Activated T-cell treated with anti-CD3 and anti-CD28 coated beads, Interleukin-2, amount 50 U/mL, for 24 hours (primary cell): ENCODE data around the gene ZGPAT.
"Not testable (repeated sequence)": the region's sequence is repeated elsewhere in the genome, so short reads cannot be mapped to it uniquely, and the experiment has no call there.

Experiments
- DNase-seq: peaks from one replicate; pipeline ENCODE4 v3.0.0-alpha.2; 2020
- H3K27ac Mint-ChIP-seq: 2 replicates; pipeline ENCODE4 v1.8.0; 2020; ENCODE audit warnings: mild to moderate bottlenecking, mixed read lengths
- H3K27me3 Mint-ChIP-seq: 2 replicates; pipeline ENCODE4 v1.8.0; 2020; ENCODE audit warnings: mixed read lengths
- H3K36me3 Mint-ChIP-seq: 2 replicates; pipeline ENCODE4 v1.8.0; 2020; ENCODE audit warnings: low read depth, mixed read lengths
- H3K4me1 Mint-ChIP-seq: 2 replicates; pipeline ENCODE4 v1.8.0; 2020; ENCODE audit warnings: low read depth, mixed read lengths
- H3K4me3 Mint-ChIP-seq: 2 replicates; pipeline ENCODE4 v1.8.0; 2020; ENCODE audit warnings: mild to moderate bottlenecking, moderate library complexity, mixed read lengths
- H3K9me3 Mint-ChIP-seq: 2 replicates; pipeline ENCODE4 v1.8.0; 2020; ENCODE audit warnings: mixed read lengths

Gene ZGPAT

DNA sequence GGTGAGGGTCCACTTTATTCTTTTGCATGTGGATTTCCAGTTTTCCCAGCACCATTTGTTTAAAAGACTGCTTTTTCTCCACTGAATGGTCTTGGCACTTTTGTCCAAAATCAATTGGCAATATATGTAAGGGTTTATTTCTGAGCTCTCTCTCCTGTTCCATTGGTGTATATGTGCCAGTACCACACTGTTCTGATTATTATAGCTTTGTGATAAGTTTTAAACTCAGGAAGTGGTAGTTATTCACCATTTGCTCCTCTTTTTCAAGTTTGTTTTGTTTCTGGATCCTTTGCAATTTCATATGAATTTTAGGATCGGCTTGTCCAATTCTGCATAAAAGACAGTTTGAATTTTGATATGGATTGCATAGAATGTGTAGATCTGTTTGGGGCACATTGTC, 4.4 kb downstream of the ZGPAT start:
- peaks cover 7% of the 10 kb centered on the region for H3K9me3 Mint-ChIP-seq
- DNase-seq = no peak
- peak overlapping the region; percentile 56 for H3K27ac Mint-ChIP-seq
- peaks cover 56% of the 10 kb centered on the region for H3K4me1 Mint-ChIP-seq
- peaks cover 85% of the 10 kb centered on the region for H3K36me3 Mint-ChIP-seq
- no peak overlapping the region for H3K4me3 Mint-ChIP-seq
- no peaks in the 10 kb centered on the region for H3K27me3 Mint-ChIP-seq

DNA sequence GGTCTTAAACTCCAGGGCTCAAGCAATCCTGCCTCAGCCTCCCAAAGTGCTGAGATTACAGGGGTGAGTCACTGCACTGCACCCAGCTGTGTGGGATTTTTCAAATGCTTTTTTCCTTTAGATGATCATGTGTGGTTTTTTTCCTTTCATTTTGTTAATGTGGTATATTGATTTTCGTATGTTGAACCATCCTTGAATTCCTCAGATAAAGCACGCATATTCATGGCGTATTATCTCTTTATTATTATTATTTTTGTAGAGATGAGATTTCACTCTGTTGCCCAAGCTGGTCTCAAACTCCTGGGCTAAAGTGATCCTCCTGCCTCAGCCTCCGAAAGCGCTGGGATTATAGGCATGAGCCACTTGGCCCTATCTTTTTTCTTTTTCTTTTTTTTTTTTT, 7.0 kb downstream of the ZGPAT start:
- H3K27me3 Mint-ChIP-seq = no peaks in the 10 kb centered on the region
- peaks cover 51% of the 10 kb centered on the region for H3K4me1 Mint-ChIP-seq
- peaks cover 13% of the 10 kb centered on the region for H3K9me3 Mint-ChIP-seq
- H3K27ac Mint-ChIP-seq = no peak overlapping the region
- peaks cover 95% of the 10 kb centered on the region for H3K36me3 Mint-ChIP-seq
- no peak for DNase-seq
- no peak overlapping the region for H3K4me3 Mint-ChIP-seq

- peaks cover 88% of the 10 kb centered on the region for H3K36me3 Mint-ChIP-seq
- H3K4me1 Mint-ChIP-seq = peaks cover 47% of the 10 kb centered on the region
- peak overlapping the region; percentile 11 for H3K27ac Mint-ChIP-seq
- no peak for DNase-seq
- H3K27me3 Mint-ChIP-seq = no peaks in the 10 kb centered on the region
- H3K9me3 Mint-ChIP-seq = peaks cover 13% of the 10 kb centered on the region
- H3K4me3 Mint-ChIP-seq = no peak overlapping the region
These were observed 11.2 kb downstream of the ZGPAT start for GRCh38 chr20:63718996-63719395.

DNA sequence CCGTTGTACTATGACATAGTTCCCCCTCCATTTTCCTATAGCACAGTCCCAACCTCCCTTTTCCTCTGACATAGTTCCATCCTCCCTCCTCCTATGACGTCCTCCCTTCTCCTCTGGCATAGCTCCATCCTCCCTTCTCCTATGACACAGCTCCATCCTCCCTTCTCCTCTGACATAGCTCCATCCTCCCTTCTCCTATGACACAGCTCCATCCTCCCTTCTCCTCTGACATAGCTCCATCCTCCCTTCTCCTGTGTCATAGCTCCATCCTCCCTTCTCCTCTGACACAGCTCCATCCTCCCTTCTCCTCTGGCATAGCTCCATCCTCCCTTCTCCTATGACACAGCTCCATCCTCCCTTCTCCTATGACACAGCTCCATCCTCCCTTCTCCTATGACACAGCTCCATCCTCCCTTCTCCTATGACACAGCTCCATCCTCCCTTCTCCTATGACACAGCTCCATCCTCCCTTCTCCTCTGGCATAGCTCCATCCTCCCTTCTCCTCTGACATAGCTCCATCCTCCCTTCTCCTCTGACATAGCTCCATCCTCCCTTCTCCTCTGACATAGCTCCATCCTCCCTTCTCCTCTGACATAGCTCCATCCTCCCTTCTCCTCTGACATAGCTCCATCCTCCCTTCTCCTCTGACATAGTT, 15.3 kb downstream of the ZGPAT start:
- H3K4me3 Mint-ChIP-seq, H3K27ac Mint-ChIP-seq, DNase-seq, H3K27me3 Mint-ChIP-seq: not testable (repeated sequence)
- Mint-ChIP-seq H3K4me1 (peaks cover 41% of the 10 kb centered on the region), H3K9me3 (peaks cover 12% of the 10 kb centered on the region), H3K36me3 (peaks cover 82% of the 10 kb centered on the region)

GRCh38 chr20:63730189-63730733, 22.4 kb downstream of the ZGPAT start:
- Mint-ChIP-seq H3K4me1 (peaks cover 26% of the 10 kb centered on the region), H3K36me3 (peaks cover 59% of the 10 kb centered on the region)
- H3K9me3 Mint-ChIP-seq, DNase-seq, H3K27ac Mint-ChIP-seq, H3K27me3 Mint-ChIP-seq, H3K4me3 Mint-ChIP-seq: not testable (repeated sequence)

DNA sequence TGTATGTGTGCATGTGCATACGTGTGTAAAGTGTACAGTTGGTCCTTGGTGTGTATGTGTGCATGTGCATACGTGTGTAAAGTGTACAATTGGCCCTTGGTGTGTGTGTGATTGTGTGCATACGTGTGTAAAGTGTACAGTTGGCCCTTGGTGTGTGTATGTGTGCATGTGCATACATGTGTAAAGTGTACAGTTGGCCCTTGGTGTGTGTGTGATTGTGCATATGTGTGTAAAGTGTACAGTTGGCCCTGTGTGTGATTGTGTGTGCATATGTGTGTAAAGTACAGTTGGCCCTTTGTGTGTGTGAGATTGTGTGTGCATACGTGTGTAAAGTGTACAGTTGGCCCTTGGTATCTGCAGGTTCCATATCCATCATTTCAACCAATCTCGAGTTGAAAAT, 23.6 kb downstream of the ZGPAT start:
- Mint-ChIP-seq H3K9me3 (peaks cover 2% of the 10 kb centered on the region), H3K4me1 (peaks cover 38% of the 10 kb centered on the region), H3K4me3 (no peak overlapping the region), H3K36me3 (peaks cover 61% of the 10 kb centered on the region), H3K27me3 (no peaks in the 10 kb centered on the region), H3K27ac (no peak overlapping the region)
- no peak for DNase-seq

DNA sequence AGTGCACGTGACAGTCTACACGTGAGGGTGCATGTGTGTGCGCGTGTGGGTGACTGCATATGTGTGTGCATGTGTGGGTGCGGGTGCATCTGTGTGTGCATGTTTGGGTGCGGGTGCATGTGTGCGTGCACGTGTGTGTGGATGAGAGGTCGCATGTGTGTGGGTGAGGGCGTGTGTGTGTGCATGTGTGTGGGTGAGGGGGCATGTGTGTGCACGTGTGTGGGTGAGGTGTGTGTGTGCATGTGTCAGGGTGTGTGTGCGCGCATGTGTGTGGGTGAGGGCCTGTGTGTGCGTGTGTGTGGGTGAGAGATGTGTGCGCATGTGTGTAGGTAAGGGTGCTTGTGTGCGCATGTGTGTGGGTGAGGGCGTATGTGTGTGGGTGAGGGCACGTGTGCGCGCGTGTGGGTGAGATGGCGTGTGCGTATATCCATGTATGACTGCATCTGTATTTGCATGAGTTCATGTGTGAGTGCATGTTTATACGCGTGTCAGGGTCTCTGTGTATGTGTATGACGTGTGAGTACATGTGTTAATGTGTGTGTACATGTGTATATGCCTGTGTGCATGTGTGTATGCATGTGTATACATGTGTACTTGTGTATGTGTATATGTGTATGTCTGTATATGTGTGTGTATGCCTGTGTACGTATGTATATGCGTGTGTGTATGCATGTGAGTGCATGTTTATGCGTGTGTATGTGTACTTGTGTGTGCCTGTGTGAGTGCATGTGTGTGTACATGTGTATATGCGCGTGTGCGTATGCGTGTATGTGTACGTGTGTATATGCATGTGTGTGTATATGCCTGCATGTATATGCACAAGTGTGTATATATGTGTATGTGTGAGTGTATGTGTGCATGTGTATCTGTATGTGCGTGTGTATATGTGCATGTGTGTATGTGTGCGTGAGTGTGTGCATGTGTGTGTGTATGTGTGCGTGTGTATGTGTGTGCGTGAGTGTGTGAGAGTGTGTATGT, 24.6 kb downstream of the ZGPAT start:
- Mint-ChIP-seq H3K36me3 (peaks cover 57% of the 10 kb centered on the region), H3K9me3 (no peaks in the 10 kb centered on the region), H3K4me1 (peaks cover 38% of the 10 kb centered on the region), H3K27me3 (no peaks in the 10 kb centered on the region), H3K4me3 (no peak overlapping the region), H3K27ac (no peak overlapping the region)
- no peak for DNase-seq

- no peak overlapping the region for H3K27ac Mint-ChIP-seq
- peaks cover 31% of the 10 kb centered on the region for H3K4me1 Mint-ChIP-seq
- H3K36me3 Mint-ChIP-seq = peaks cover 52% of the 10 kb centered on the region
- no peak overlapping the region for H3K4me3 Mint-ChIP-seq
- DNase-seq = no peak
- H3K27me3 Mint-ChIP-seq = no peaks in the 10 kb centered on the region
- no peaks in the 10 kb centered on the region for H3K9me3 Mint-ChIP-seq
These were observed 25.3 kb downstream of the ZGPAT start for GRCh38 chr20:63733117-63733516.

GRCh38 chr20:63733579-63734081, 25.8 kb downstream of the ZGPAT start:
- no peaks in the 10 kb centered on the region for H3K27me3 Mint-ChIP-seq
- H3K9me3 Mint-ChIP-seq = no peaks in the 10 kb centered on the region
- H3K4me1 Mint-ChIP-seq = peaks cover 31% of the 10 kb centered on the region
- H3K4me3 Mint-ChIP-seq = no peak overlapping the region
- no peak for DNase-seq
- H3K36me3 Mint-ChIP-seq = peaks cover 47% of the 10 kb centered on the region
- no peak overlapping the region for H3K27ac Mint-ChIP-seq

DNA sequence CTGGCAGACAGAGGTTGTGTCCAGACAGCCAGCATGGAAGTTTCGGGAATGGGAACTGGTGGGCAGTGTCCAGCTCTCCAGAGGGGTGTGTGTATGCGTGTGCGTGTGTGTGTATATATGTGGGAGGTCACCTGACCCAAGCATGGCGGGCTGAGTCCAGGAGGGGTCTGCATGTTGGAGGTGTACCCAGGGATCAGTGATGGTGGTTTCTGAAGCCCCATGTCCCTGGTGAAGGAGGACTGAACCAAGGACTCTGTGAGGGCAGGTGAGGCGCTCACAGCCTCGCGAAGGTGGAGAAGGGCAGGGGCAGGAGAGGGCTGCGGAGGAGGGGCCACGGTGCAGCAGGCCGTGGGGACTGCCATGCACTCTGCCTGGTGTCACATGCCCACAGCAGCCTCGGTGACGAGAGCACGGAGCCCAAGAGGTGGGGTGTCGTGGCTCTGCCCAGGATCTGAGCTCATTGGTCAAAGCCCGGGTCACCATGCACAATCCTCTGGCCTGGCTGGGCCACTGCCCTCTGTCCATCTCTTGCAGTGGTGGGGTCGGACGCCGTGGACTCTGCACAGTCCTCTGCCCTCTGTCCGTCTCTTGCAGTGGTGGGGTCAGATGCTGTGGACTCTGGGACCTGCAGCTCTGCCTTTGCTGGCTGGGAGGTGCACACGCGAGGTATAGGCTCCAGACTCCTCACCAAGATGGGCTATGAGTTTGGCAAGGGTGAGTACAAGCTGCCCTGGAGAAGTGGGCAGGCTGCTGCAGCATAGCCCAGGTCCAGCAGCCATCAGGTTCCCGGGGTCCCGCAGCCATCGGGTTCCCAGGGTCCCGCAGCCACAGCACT, 26.5 kb downstream of the ZGPAT start:
- no peak overlapping the region for H3K4me3 Mint-ChIP-seq
- peaks cover 44% of the 10 kb centered on the region for H3K36me3 Mint-ChIP-seq
- H3K4me1 Mint-ChIP-seq = peaks cover 29% of the 10 kb centered on the region
- peak overlapping the region; percentile 33 for H3K27ac Mint-ChIP-seq
- no peak for DNase-seq
- H3K9me3 Mint-ChIP-seq = no peaks in the 10 kb centered on the region
- H3K27me3 Mint-ChIP-seq = no peaks in the 10 kb centered on the region

DNA sequence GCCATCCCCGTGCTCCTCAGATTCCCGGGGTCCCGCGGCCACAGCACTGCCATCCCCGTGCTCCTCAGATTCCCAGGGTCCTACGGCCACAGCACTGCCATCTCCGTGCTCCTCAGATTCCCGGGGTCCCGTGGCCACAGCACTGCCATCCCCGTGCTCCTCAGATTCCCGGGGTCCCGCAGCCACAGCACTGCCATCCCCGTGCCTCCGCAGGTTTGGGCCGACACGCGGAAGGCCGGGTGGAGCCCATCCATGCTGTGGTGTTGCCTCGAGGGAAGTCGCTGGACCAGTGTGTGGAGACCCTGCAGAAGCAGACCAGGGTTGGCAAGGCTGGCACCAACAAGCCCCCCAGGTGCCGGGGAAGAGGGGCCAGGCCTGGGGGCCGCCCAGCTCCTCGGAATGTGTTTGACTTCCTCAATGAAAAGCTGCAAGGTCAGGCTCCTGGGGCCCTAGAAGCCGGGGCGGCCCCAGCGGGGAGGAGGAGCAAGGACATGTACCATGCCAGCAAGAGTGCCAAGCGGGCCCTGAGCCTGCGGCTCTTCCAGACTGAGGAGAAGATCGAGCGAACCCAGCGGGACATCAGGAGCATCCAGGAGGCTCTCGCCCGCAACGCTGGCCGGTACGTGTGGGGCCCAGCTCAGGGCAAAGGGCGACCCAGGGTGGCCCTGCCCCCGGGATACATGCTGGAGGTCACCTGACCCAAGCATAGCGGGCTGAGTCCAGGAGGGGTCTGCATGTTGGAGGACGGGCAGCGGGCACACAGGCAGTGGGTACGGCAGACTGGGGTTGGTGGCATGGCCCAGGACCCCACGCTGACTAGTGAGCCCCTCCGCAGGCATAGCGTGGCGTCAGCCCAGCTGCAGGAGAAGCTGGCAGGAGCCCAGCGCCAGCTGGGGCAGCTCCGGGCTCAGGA, 27.4 kb downstream of the ZGPAT start:
- H3K27me3 Mint-ChIP-seq = no peaks in the 10 kb centered on the region
- peaks cover 35% of the 10 kb centered on the region for H3K36me3 Mint-ChIP-seq
- H3K4me1 Mint-ChIP-seq = peaks cover 29% of the 10 kb centered on the region
- no peaks in the 10 kb centered on the region for H3K9me3 Mint-ChIP-seq
- H3K4me3 Mint-ChIP-seq = no peak overlapping the region
- DNase-seq = no peak
- peak overlapping the region; percentile 55 for H3K27ac Mint-ChIP-seq

- no peaks in the 10 kb centered on the region for H3K27me3 Mint-ChIP-seq
- H3K36me3 Mint-ChIP-seq = peaks cover 33% of the 10 kb centered on the region
- peaks cover 29% of the 10 kb centered on the region for H3K4me1 Mint-ChIP-seq
- peak within 1 kb of the TSS; percentile 88 for H3K27ac Mint-ChIP-seq
- peak within 1 kb of the TSS; percentile 64 for H3K4me3 Mint-ChIP-seq
- no peaks in the 10 kb centered on the region for H3K9me3 Mint-ChIP-seq
- DNase-seq = peak; percentile 74
These were observed 28.2 kb downstream of the ZGPAT start, which contains the start of gene LIME1 for GRCh38 chr20:63735859-63736718. Gene LIME1 (plus strand): TSS chr20:63736664. CDS start chr20:63737550, 886 bp downstream.
